ENCODE measurements around the gene KLC4. TPM values are rescaled to one million over a fixed set of nuclear protein-coding genes. Genes with fewer than 3 reads are reported as not detected.
A peak's percentile ranks its signal among the peaks of the same experiment; 100 is the strongest.

The KLC4 gene
- total and polyA plus RNA-seq, 11 donors = 18.8 to 35.4 (median 26.9) TPM

DNA sequence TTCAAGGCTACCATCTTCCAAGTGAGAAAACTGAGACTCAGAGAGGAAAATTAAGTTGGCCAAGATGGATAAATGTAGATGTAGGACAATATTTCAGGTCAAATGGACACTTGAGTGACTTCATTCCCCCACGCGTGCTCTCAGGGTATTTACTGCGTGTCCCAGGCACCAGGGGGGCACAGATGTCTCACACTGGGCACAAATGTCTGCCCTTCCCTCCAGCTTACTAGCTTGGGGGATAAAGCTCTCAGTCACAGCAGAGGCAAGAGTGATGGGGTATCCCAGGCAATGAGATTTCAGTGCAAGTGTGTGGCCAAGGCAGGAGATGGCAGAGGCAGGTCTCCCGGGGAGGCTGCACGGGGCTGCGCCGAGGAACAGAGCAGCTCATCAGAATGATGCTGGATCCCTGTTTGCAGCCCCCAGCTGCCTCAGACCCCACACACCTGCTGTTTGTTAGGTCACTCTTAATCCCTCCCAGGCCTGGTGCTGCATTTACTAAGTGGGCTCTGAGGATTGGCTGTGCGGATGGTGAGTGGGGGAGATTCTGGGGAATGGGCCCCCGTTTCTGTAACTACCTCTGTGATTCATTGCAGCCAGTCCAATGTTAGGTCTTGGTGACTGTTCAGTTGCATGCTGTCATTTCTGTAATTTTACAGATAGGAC lies 60.8 kb downstream of the KLC4 start:
- DNase-seq (no peak), ATAC-seq (no peak)
- 84 to 90% (median 89%) methylated on average over 5 to 9 of the region's 9 CpGs for WGBS, 4 donors
- Histone ChIP-seq H3K27me3 (no peaks in the 10 kb centered on the region), H3K4me3 (no peak overlapping the region), H3K27ac (peak overlapping the region in 1 of 12 donors; percentile 14), H3K9me3 (no peaks in the 10 kb centered on the region), H3K36me3 (no peaks in the 10 kb centered on the region), H3K4me1 (peaks cover 0 to 29% (median 10%) of the 10 kb centered on the region in 12 donors)
- TF ChIP-seq, protein P1, sequence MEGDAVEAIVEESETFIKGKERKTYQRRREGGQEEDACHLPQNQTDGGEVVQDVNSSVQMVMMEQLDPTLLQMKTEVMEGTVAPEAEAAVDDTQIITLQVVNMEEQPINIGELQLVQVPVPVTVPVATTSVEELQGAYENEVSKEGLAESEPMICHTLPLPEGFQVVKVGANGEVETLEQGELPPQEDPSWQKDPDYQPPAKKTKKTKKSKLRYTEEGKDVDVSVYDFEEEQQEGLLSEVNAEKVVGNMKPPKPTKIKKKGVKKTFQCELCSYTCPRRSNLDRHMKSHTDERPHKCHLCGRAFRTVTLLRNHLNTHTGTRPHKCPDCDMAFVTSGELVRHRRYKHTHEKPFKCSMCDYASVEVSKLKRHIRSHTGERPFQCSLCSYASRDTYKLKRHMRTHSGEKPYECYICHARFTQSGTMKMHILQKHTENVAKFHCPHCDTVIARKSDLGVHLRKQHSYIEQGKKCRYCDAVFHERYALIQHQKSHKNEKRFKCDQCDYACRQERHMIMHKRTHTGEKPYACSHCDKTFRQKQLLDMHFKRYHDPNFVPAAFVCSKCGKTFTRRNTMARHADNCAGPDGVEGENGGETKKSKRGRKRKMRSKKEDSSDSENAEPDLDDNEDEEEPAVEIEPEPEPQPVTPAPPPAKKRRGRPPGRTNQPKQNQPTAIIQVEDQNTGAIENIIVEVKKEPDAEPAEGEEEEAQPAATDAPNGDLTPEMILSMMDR (IDR thresholded peaks at IDR 0.05) = no peak
- TF ChIP-seq POLR2A (IDR thresholded peaks at IDR 0.05) = no peak
- intact Hi-C loops (cut with DNase I) = loop anchor here in 1 of 10 donors (10.0 kb wide), 1 partner anchor 45 kb away; the partner anchor contains the start of gene PTK7

DNA sequence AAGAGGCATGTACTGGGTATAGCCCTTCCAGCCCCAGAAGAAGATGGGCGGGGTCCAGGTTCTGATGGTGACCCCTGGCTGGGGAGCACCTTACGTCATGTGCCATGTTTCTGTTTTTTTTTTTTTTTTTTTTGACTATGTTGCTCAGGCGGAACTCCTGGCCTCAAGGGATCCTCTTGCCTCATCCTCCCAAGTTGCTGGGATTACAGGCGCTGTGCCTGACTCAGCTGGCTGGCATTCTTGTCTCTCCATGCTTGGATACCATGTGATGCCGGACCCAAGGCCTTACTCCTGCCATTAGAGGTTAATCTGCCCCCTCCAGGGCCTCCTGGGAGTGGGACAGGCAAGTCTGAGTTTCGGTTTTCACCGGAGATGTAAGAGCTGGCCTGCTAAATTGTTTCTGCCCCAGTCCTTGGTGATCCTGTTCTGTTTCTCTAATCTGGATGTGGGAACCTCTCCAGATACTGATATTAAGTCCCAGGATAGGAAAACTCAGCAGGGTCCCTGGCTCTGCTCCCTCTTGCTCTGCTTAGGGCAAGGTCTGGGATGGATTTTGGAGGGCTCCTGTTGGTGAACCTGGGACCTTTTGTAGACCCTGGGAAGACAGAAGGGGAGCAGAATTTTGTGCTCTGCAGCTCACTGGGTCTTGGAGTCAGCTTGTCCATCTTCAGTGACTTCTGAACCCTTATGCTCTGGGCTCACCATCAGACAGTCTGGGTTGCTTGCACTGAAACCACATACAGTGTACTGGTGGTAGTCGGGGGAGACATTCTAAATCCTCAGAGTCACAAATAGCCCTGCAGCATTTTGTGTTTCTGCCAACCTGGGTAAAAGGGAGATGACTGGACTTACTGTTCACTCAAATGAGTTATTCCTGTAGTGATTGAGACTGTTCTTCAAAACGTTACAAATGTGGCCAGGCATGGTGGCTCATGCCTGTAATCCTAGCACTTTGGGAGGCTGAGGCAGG lies 61.8 kb downstream of the KLC4 start:
- WGBS, 4 donors = 49 to 56% (median 53%) methylated on average over 8 to 9 of the region's 9 CpGs
- intact Hi-C loops (cut with DNase I) = loop anchor here in 1 of 10 donors (10.0 kb wide), 1 partner anchor 46 kb away; the partner anchor contains the start of gene PTK7
- Histone ChIP-seq H3K27me3 (no peaks in the 10 kb centered on the region), H3K4me1 (peaks cover 0 to 26% (median 6%) of the 10 kb centered on the region in 12 donors), H3K27ac (peak overlapping the region in 7 of 12 donors; percentile 3 to 65 (median 48)), H3K9me3 (no peaks in the 10 kb centered on the region), H3K4me3 (no peak overlapping the region), H3K36me3 (no peaks in the 10 kb centered on the region)
- TF ChIP-seq POLR2A (IDR thresholded peaks at IDR 0.05) = no peak
- TF ChIP-seq, protein P1 (IDR thresholded peaks at IDR 0.05) = no peak
- ATAC-seq = peak in 3 of 4 donors; percentile 54 to 74 (median 74)
- peak in 3 of 5 donors; percentile 29 to 75 (median 72) for DNase-seq

DNA sequence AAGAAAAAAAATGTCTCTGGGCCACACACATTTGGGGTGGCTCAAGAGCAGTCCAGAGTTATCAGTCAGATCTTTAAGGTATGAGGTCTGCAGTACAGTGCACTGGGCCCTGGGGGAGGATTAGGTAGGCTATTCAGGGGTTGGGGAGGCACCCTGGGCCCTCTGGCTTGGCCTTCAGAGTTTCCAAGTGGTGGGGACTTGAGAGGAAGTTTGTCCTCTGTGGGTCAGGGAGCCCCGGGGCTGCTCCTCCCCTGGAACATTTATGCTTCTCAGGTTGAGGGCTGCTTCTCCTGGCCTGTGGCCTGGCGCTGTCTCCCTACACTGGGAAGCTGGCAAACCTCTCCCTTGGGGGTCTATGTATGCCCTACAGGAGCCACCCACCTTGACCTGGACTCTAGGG lies 62.7 kb downstream of the KLC4 start:
- Histone ChIP-seq H3K4me1 (peaks cover 0 to 20% (median 2%) of the 10 kb centered on the region in 12 donors), H3K27ac (no peak overlapping the region), H3K4me3 (no peak overlapping the region), H3K36me3 (no peaks in the 10 kb centered on the region), H3K9me3 (no peaks in the 10 kb centered on the region), H3K27me3 (no peaks in the 10 kb centered on the region)
- WGBS, 4 donors = 70 to 100% (median 76%) methylated on average over 1 to 2 of the region's 2 CpGs
- DNase-seq (no peak), ATAC-seq (no peak)
- intact Hi-C loops (cut with DNase I) = loop anchor here in 1 of 10 donors (10.0 kb wide), 1 partner anchor 47 kb away; the partner anchor contains the start of gene PTK7
- TF ChIP-seq, protein P1 (IDR thresholded peaks at IDR 0.05) = no peak
- no peak for TF ChIP-seq POLR2A (IDR thresholded peaks at IDR 0.05)

All from heart left ventricle (tissue), 16 donors.